ENCODE results near the gene SPTBN5.
A peak's percentile ranks its signal among the peaks of the same experiment; 100 is the strongest.

Gene SPTBN5

GRCh38 chr15:41905036-41905793 lies 11.4 kb upstream of the SPTBN5 start:
- no peaks in the 10 kb centered on the region for H3K27me3 ChIP-seq (ENCODE audit: control insufficient read depth in 5 of 5, insufficient read depth in 4 of 5, low read length in 5 of 5)
- no peak overlapping the region for H3K4me3 ChIP-seq (ENCODE audit: low read depth in 1 of 5, low read length in 5 of 5)
- peak overlapping the region in 1 of 5 donors; percentile 29 for H3K9ac ChIP-seq (ENCODE audit: low read length in 5 of 5)
- peak overlapping the region; percentile 61 for H3K27ac ChIP-seq (ENCODE audit: low read depth, low read length)
- H3K4me1 ChIP-seq (ENCODE audit: control insufficient read depth in 5 of 5, insufficient read depth in 5 of 5, low read length in 5 of 5) = peaks cover 4 to 25% (median 23%) of the 10 kb centered on the region in 5 donors
- H3K9me3 ChIP-seq (ENCODE audit: control insufficient read depth in 5 of 5, low read length in 5 of 5) = no peaks in the 10 kb centered on the region
- peaks cover 0 to 73% (median 65%) of the 10 kb centered on the region in 5 donors for H3K36me3 ChIP-seq (ENCODE audit: control insufficient read depth in 5 of 5, insufficient read depth in 5 of 5, low read length in 5 of 5)

GRCh38 chr15:41904541-41905005 lies 10.7 kb upstream of the SPTBN5 start:
- Histone ChIP-seq H3K4me3 (ENCODE audit: low read depth in 1 of 5, low read length in 5 of 5) (no peak overlapping the region), H3K9ac (ENCODE audit: low read length in 5 of 5) (peak overlapping the region in 1 of 5 donors; percentile 4), H3K4me1 (ENCODE audit: control insufficient read depth in 5 of 5, insufficient read depth in 5 of 5, low read length in 5 of 5) (peaks cover 4 to 25% (median 23%) of the 10 kb centered on the region in 5 donors), H3K36me3 (ENCODE audit: control insufficient read depth in 5 of 5, insufficient read depth in 5 of 5, low read length in 5 of 5) (peaks cover 0 to 74% (median 68%) of the 10 kb centered on the region in 5 donors), H3K27ac (ENCODE audit: low read depth, low read length) (peak overlapping the region; percentile 61), H3K9me3 (ENCODE audit: control insufficient read depth in 5 of 5, low read length in 5 of 5) (no peaks in the 10 kb centered on the region), H3K27me3 (ENCODE audit: control insufficient read depth in 5 of 5, insufficient read depth in 4 of 5, low read length in 5 of 5) (no peaks in the 10 kb centered on the region)

- Histone ChIP-seq H3K9ac (ENCODE audit: low read length in 5 of 5) (no peak overlapping the region), H3K36me3 (ENCODE audit: control insufficient read depth in 5 of 5, insufficient read depth in 5 of 5, low read length in 5 of 5) (peaks cover 0 to 74% (median 68%) of the 10 kb centered on the region in 5 donors), H3K9me3 (ENCODE audit: control insufficient read depth in 5 of 5, low read length in 5 of 5) (no peaks in the 10 kb centered on the region), H3K27me3 (ENCODE audit: control insufficient read depth in 5 of 5, insufficient read depth in 4 of 5, low read length in 5 of 5) (no peaks in the 10 kb centered on the region), H3K4me1 (ENCODE audit: control insufficient read depth in 5 of 5, insufficient read depth in 5 of 5, low read length in 5 of 5) (peaks cover 4 to 25% (median 23%) of the 10 kb centered on the region in 5 donors), H3K4me3 (ENCODE audit: low read depth in 1 of 5, low read length in 5 of 5) (no peak overlapping the region), H3K27ac (ENCODE audit: low read depth, low read length) (no peak overlapping the region)
Measured at GRCh38 chr15:41903782-41904181, 9.9 kb upstream of the SPTBN5 start.

GRCh38 chr15:41901431-41901830 lies 7.6 kb upstream of the SPTBN5 start:
- Histone ChIP-seq H3K4me1 (ENCODE audit: control insufficient read depth in 5 of 5, insufficient read depth in 5 of 5, low read length in 5 of 5) (peaks cover 4 to 19% (median 17%) of the 10 kb centered on the region in 5 donors), H3K9me3 (ENCODE audit: control insufficient read depth in 5 of 5, low read length in 5 of 5) (no peaks in the 10 kb centered on the region), H3K36me3 (ENCODE audit: control insufficient read depth in 5 of 5, insufficient read depth in 5 of 5, low read length in 5 of 5) (peaks cover 0 to 75% (median 58%) of the 10 kb centered on the region in 5 donors)

GRCh38 chr15:41900526-41901380 lies 6.9 kb upstream of the SPTBN5 start:
- Histone ChIP-seq H3K36me3 (ENCODE audit: control insufficient read depth in 5 of 5, insufficient read depth in 5 of 5, low read length in 5 of 5) (peaks cover 0 to 75% (median 55%) of the 10 kb centered on the region in 5 donors), H3K9ac (ENCODE audit: low read length in 5 of 5) (no peak overlapping the region), H3K27me3 (ENCODE audit: control insufficient read depth in 5 of 5, insufficient read depth in 4 of 5, low read length in 5 of 5) (no peaks in the 10 kb centered on the region), H3K9me3 (ENCODE audit: control insufficient read depth in 5 of 5, low read length in 5 of 5) (no peaks in the 10 kb centered on the region), H3K4me1 (ENCODE audit: control insufficient read depth in 5 of 5, insufficient read depth in 5 of 5, low read length in 5 of 5) (peaks cover 4 to 16% (median 14%) of the 10 kb centered on the region in 5 donors), H3K27ac (ENCODE audit: low read depth, low read length) (no peak overlapping the region), H3K4me3 (ENCODE audit: low read depth in 1 of 5, low read length in 5 of 5) (no peak overlapping the region)

More at GRCh38 chr15:41901431-41901830, 7.6 kb upstream of the SPTBN5 start:
- H3K27me3 ChIP-seq (ENCODE audit: control insufficient read depth in 5 of 5, insufficient read depth in 4 of 5, low read length in 5 of 5) = no peaks in the 10 kb centered on the region
- no peak overlapping the region for H3K4me3 ChIP-seq (ENCODE audit: low read depth in 1 of 5, low read length in 5 of 5)
- no peak overlapping the region for H3K9ac ChIP-seq (ENCODE audit: low read length in 5 of 5)
- H3K27ac ChIP-seq (ENCODE audit: low read depth, low read length) = no peak overlapping the region

GRCh38 chr15:41899854-41900442 lies 6.1 kb upstream of the SPTBN5 start:
- Histone ChIP-seq H3K4me3 (ENCODE audit: low read depth in 1 of 5, low read length in 5 of 5) (no peak overlapping the region), H3K4me1 (ENCODE audit: control insufficient read depth in 5 of 5, insufficient read depth in 5 of 5, low read length in 5 of 5) (peaks cover 4 to 15% (median 11%) of the 10 kb centered on the region in 5 donors), H3K27me3 (ENCODE audit: control insufficient read depth in 5 of 5, insufficient read depth in 4 of 5, low read length in 5 of 5) (no peaks in the 10 kb centered on the region), H3K36me3 (ENCODE audit: control insufficient read depth in 5 of 5, insufficient read depth in 5 of 5, low read length in 5 of 5) (peaks cover 0 to 70% (median 50%) of the 10 kb centered on the region in 5 donors), H3K9me3 (ENCODE audit: control insufficient read depth in 5 of 5, low read length in 5 of 5) (no peaks in the 10 kb centered on the region), H3K9ac (ENCODE audit: low read length in 5 of 5) (no peak overlapping the region), H3K27ac (ENCODE audit: low read depth, low read length) (no peak overlapping the region)

GRCh38 chr15:41897363-41897799 lies 3.5 kb upstream of the SPTBN5 start:
- H3K4me3 ChIP-seq (ENCODE audit: low read depth in 1 of 5, low read length in 5 of 5) = no peak overlapping the region
- H3K36me3 ChIP-seq (ENCODE audit: control insufficient read depth in 5 of 5, insufficient read depth in 5 of 5, low read length in 5 of 5) = peaks cover 0 to 61% (median 43%) of the 10 kb centered on the region in 5 donors
- H3K9me3 ChIP-seq (ENCODE audit: control insufficient read depth in 5 of 5, low read length in 5 of 5) = no peaks in the 10 kb centered on the region
- peaks cover 3 to 24% (median 18%) of the 10 kb centered on the region in 5 donors for H3K4me1 ChIP-seq (ENCODE audit: control insufficient read depth in 5 of 5, insufficient read depth in 5 of 5, low read length in 5 of 5)
- no peak overlapping the region for H3K27ac ChIP-seq (ENCODE audit: low read depth, low read length)
- H3K9ac ChIP-seq (ENCODE audit: low read length in 5 of 5) = no peak overlapping the region
- no peaks in the 10 kb centered on the region for H3K27me3 ChIP-seq (ENCODE audit: control insufficient read depth in 5 of 5, insufficient read depth in 4 of 5, low read length in 5 of 5)

GRCh38 chr15:41896566-41896965 lies 2.7 kb upstream of the SPTBN5 start:
- H3K4me1 ChIP-seq (ENCODE audit: control insufficient read depth in 5 of 5, insufficient read depth in 5 of 5, low read length in 5 of 5) = peaks cover 3 to 27% (median 18%) of the 10 kb centered on the region in 5 donors
- H3K9me3 ChIP-seq (ENCODE audit: control insufficient read depth in 5 of 5, low read length in 5 of 5) = no peaks in the 10 kb centered on the region
- H3K4me3 ChIP-seq (ENCODE audit: low read depth in 1 of 5, low read length in 5 of 5) = no peak overlapping the region
- H3K9ac ChIP-seq (ENCODE audit: low read length in 5 of 5) = no peak overlapping the region
- no peak overlapping the region for H3K27ac ChIP-seq (ENCODE audit: low read depth, low read length)
- H3K36me3 ChIP-seq (ENCODE audit: control insufficient read depth in 5 of 5, insufficient read depth in 5 of 5, low read length in 5 of 5) = peaks cover 0 to 53% (median 36%) of the 10 kb centered on the region in 5 donors
- H3K27me3 ChIP-seq (ENCODE audit: control insufficient read depth in 5 of 5, insufficient read depth in 4 of 5, low read length in 5 of 5) = no peaks in the 10 kb centered on the region

- Histone ChIP-seq H3K36me3 (ENCODE audit: control insufficient read depth in 5 of 5, insufficient read depth in 5 of 5, low read length in 5 of 5) (peaks cover 0 to 46% (median 30%) of the 10 kb centered on the region in 5 donors), H3K4me3 (ENCODE audit: low read depth in 1 of 5, low read length in 5 of 5) (no peak overlapping the region), H3K9ac (ENCODE audit: low read length in 5 of 5) (no peak overlapping the region), H3K9me3 (ENCODE audit: control insufficient read depth in 5 of 5, low read length in 5 of 5) (no peaks in the 10 kb centered on the region), H3K27ac (ENCODE audit: low read depth, low read length) (no peak overlapping the region), H3K27me3 (ENCODE audit: control insufficient read depth in 5 of 5, insufficient read depth in 4 of 5, low read length in 5 of 5) (no peaks in the 10 kb centered on the region), H3K4me1 (ENCODE audit: control insufficient read depth in 5 of 5, insufficient read depth in 5 of 5, low read length in 5 of 5) (peaks cover 3 to 27% (median 18%) of the 10 kb centered on the region in 5 donors)
Measured at GRCh38 chr15:41895957-41896356, 2.1 kb upstream of the SPTBN5 start.

Data from subcutaneous abdominal adipose tissue (tissue), 5 donors.